HG03064 (cell line): Measurements from ENCODE around the gene ZBTB11.
"Not testable (repeated sequence)": the region's sequence is repeated elsewhere in the genome, so short reads cannot be mapped to it uniquely, and the experiment has no call there.

ENCODE experiments used
- ATAC-seq: cut with Tn5 transposase; IDR thresholded peaks from one replicate; pipeline ENCODE4 v1.9.1; 2021; ENCODE audit warnings: low read depth; ENCODE audit not compliant: unreplicated experiment

Gene ZBTB11

DNA sequence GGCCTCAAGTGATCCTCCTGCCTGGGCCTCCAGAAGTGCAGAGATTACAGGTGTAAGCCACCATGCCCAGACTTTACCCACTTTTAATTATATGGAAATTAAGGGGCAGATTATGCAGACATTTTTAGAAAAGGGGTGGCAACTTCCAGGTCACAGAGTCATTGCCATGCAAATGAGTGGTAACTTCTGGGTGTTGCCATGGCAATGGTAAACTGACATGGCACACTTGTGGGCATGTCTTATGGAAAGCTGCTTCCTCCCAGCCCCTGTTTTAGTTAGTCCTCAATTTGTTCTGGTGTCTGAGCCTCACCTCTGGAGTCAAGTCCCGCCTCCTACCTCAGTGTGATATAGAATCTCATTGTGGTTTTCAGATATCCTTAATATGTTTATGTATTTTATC is 53.3 kb downstream of the ZBTB11 start:
- no peak for ATAC-seq

GRCh38 chr3:101619734-101620133 is 57.2 kb downstream of the ZBTB11 start:
- ATAC-seq, result no peak

GRCh38 chr3:101618726-101619125 is 58.2 kb downstream of the ZBTB11 start:
- no peak for ATAC-seq

- no peak for ATAC-seq
Measured at GRCh38 chr3:101617478-101617877, 59.5 kb downstream of the ZBTB11 start.

GRCh38 chr3:101615525-101615924 is 61.4 kb downstream of the ZBTB11 start:
- ATAC-seq, result no peak

- ATAC-seq, result not testable (repeated sequence)
Measured at GRCh38 chr3:101613014-101613413, 63.9 kb downstream of the ZBTB11 start.

- no peak for ATAC-seq
Measured at GRCh38 chr3:101611023-101611422, 65.9 kb downstream of the ZBTB11 start.

GRCh38 chr3:101605398-101605797 is 71.5 kb downstream of the ZBTB11 start:
- not testable (repeated sequence) for ATAC-seq

- ATAC-seq, result no peak
Measured at GRCh38 chr3:101603184-101603583, 73.7 kb downstream of the ZBTB11 start.

DNA sequence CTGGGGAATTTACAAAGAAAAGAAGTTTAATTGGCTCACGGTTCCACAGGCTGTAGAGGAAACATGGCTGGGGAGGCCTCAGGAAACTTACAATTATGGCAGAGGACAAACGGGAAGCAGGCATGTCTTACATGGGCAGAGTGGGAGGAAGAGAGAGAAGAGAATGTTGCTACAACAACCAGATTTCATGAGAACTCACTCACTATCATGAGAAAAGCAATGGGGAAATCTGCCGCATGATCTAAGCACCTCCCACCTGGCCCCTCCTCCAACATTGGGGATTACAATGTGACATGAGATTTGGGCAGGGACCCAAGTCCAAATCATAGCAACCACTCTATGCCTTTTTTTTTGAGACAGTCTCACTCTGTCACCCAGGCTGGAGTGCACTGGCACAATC is 74.2 kb downstream of the ZBTB11 start:
- no peak for ATAC-seq
